GM12892 (cell line): ENCODE results near the gene GLB1L3.

Experiments used
- POLR2A ChIP-seq: IDR thresholded peaks from 2 replicates; pipeline ENCODE4 v1.6.1; 2011; ENCODE audit warnings: low read depth, low read length, control low read depth
- POLR2AphosphoS5 ChIP-seq: IDR thresholded peaks from 2 replicates; pipeline ENCODE4 v1.6.1; 2011; ENCODE audit warnings: low read depth, low read length, control low read depth
- TAF1 ChIP-seq: IDR thresholded peaks from 2 replicates; pipeline ENCODE4 v1.6.1; 2011; ENCODE audit warnings: low read depth, mild to moderate bottlenecking, control low read depth, low read length, borderline replicate concordance

- TF ChIP-seq POLR2A (no peak), TAF1 (no peak), POLR2AphosphoS5 (no peak)
Observed at GRCh38 chr11:134291196-134291595, 15.0 kb downstream of the GLB1L3 start.
